Measurements from ENCODE around the gene GEMIN4. TPM values are rescaled to one million over a fixed set of nuclear protein-coding genes. Genes with fewer than 3 reads are reported as not detected.
"Not testable (repeated sequence)": the region's sequence is repeated elsewhere in the genome, so short reads cannot be mapped to it uniquely, and the experiment has no call there.

GEMIN4 gene
- total RNA-seq, 6 experiments from 2014 or later: 21.0 to 27.7 (median 21.7) TPM

DNA sequence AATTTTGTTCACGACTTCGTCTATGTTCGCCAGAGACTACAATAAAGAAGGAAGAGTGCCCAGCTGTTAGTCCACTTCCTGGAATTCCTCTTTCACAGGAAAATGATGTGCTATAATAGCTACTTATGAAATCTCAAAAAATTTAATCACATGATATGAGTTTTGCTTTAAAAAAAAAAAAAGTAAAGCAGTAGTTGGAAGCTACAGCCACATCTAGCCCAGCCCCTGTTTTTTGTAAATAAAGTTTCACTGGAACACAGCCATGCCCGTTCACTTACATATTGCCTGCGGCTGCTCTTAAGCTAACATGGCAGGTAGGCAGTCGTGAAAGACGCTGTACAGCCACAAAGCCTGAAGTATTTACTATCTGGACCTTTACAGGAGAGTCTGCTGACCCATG lies 52.7 kb downstream of the GEMIN4 start:
- Mint-ChIP-seq H3K36me3 (ENCODE audit: low read depth) (peaks cover 30% of the 10 kb centered on the region), H3K4me1 (ENCODE audit: low read depth) (peaks cover 62% of the 10 kb centered on the region), H3K4me3 (no peak overlapping the region), H3K27me3 (ENCODE audit: insufficient read depth) (no peaks in the 10 kb centered on the region), H3K9me3 (no peaks in the 10 kb centered on the region), H3K27ac (peak overlapping the region; percentile 54; the same call in 1 of the 2 replicates)
- DNase-seq: no peak
- TF ChIP-seq, protein P1, sequence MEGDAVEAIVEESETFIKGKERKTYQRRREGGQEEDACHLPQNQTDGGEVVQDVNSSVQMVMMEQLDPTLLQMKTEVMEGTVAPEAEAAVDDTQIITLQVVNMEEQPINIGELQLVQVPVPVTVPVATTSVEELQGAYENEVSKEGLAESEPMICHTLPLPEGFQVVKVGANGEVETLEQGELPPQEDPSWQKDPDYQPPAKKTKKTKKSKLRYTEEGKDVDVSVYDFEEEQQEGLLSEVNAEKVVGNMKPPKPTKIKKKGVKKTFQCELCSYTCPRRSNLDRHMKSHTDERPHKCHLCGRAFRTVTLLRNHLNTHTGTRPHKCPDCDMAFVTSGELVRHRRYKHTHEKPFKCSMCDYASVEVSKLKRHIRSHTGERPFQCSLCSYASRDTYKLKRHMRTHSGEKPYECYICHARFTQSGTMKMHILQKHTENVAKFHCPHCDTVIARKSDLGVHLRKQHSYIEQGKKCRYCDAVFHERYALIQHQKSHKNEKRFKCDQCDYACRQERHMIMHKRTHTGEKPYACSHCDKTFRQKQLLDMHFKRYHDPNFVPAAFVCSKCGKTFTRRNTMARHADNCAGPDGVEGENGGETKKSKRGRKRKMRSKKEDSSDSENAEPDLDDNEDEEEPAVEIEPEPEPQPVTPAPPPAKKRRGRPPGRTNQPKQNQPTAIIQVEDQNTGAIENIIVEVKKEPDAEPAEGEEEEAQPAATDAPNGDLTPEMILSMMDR (IDR thresholded peaks at IDR 0.05): no peak

DNA sequence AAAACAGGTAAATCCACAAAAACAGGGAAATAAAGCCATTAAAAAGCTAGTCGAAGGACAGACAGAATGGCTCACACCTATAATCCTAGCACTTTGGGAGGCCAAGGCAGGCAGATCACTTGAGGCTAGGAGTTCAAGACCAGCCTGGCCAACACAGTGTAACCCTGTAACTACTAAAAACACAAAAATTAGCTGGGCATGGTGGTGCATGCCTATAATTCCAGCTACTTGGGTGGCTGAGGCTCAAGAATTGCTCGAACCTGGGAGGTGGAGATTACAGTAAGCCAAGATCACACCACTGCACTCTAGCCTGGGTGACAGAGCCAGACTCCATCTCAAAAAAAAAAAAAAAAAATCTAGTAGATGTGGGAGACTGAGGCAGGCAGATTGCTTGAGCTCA lies 54.0 kb downstream of the GEMIN4 start:
- H3K36me3 Mint-ChIP-seq (ENCODE audit: low read depth): peaks cover 27% of the 10 kb centered on the region
- peaks cover 62% of the 10 kb centered on the region for H3K4me1 Mint-ChIP-seq (ENCODE audit: low read depth)
- not testable (repeated sequence) for H3K9me3 Mint-ChIP-seq; H3K4me3 Mint-ChIP-seq; DNase-seq; H3K27ac Mint-ChIP-seq; H3K27me3 Mint-ChIP-seq (ENCODE audit: insufficient read depth)

DNA sequence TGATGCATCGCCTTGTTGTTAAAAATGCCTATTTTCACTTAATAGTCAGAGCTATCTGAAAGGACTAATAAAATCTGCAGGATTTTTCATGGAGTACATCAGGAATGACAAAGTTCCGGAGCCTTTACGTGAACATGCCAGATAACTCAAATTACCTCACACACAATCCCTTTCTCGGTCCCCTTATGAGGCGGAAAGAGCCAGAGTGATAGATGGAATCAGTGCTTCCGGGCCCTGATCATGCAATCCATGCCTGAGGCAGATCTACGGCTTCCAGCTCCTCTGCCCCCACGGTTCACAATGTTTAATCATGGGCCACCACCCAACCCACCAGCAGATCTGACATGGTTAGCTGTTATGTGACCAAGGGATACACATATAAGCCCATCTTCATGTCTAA lies 54.4 kb downstream of the GEMIN4 start:
- DNase-seq: no peak
- TF ChIP-seq, protein P1 (IDR thresholded peaks at IDR 0.05): no peak
- H3K27ac Mint-ChIP-seq: no peak overlapping the region
- peaks cover 62% of the 10 kb centered on the region for H3K4me1 Mint-ChIP-seq (ENCODE audit: low read depth)
- no peak overlapping the region for H3K4me3 Mint-ChIP-seq
- no peaks in the 10 kb centered on the region for H3K27me3 Mint-ChIP-seq (ENCODE audit: insufficient read depth)
- H3K9me3 Mint-ChIP-seq: no peaks in the 10 kb centered on the region
- peaks cover 26% of the 10 kb centered on the region for H3K36me3 Mint-ChIP-seq (ENCODE audit: low read depth)

DNA sequence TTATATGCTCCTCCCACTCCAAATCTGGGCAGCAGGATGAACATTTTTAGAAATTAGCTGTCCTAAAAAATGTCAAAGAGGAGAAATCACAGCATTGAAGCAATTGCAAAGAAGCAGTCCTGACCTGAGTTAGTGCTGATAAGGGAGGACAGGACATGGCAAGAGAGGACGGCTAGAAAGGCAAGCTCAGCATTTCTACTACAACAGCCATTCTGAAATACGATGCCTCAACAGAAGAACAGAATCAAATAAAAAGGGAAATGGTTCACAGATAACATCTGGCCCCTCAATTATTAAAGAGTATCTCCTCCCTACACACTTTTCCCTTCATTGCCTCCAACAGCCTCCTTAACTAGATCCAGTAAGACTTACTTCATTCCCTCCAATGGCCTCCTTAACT lies 55.7 kb downstream of the GEMIN4 start:
- TF ChIP-seq, protein P1 (IDR thresholded peaks at IDR 0.05): no peak
- no peak for DNase-seq
- peak overlapping the region; percentile 94; the same call in 1 of the 2 replicates for H3K27ac Mint-ChIP-seq

More for the DNA sequence above, 55.7 kb downstream of the GEMIN4 start:
- Mint-ChIP-seq H3K27me3 (ENCODE audit: insufficient read depth) (no peaks in the 10 kb centered on the region), H3K9me3 (no peaks in the 10 kb centered on the region), H3K36me3 (ENCODE audit: low read depth) (peaks cover 26% of the 10 kb centered on the region), H3K4me1 (ENCODE audit: low read depth) (peaks cover 75% of the 10 kb centered on the region), H3K4me3 (no peak overlapping the region)

Other genes with a start within 250 kb of the GEMIN4 start
- gene VPS53, start 37.4 kb downstream of the GEMIN4 start, total RNA-seq (2021; fragmentation: NEBNext Ultra II Directional; extraction: Animal tissue kit (Norgen Biotek cat#: 25700)): 10 to 100 TPM; 85.3 to 91.0 (median 87.9) TPM
- gene TLCD3A, start 19.7 kb downstream of the GEMIN4 start, total RNA-seq (2021; fragmentation: NEBNext Ultra II Directional; extraction: Animal tissue kit (Norgen Biotek cat#: 25700)): 10 to 100 TPM; 28.2 to 35.8 (median 34.5) TPM
- gene GLOD4, start 30.0 kb upstream of the GEMIN4 start, total RNA-seq (2021; fragmentation: NEBNext Ultra II Directional; extraction: Animal tissue kit (Norgen Biotek cat#: 25700)): 10 to 100 TPM; 43.8 to 57.9 (median 48.6) TPM
- gene MRM3, start 30.1 kb upstream of the GEMIN4 start, total RNA-seq (2021; fragmentation: NEBNext Ultra II Directional; extraction: Animal tissue kit (Norgen Biotek cat#: 25700)): 10 to 100 TPM; 10.9 to 13.4 (median 12.8) TPM
- 10 to 100 TPM; 81.7 to 93.8 (median 92.2) TPM for gene NXN, start 227.5 kb upstream of the GEMIN4 start, total RNA-seq (2021; fragmentation: NEBNext Ultra II Directional; extraction: Animal tissue kit (Norgen Biotek cat#: 25700))
- gene TIMM22, start 244.9 kb upstream of the GEMIN4 start, total RNA-seq (2021; fragmentation: NEBNext Ultra II Directional; extraction: Animal tissue kit (Norgen Biotek cat#: 25700)): 10 to 100 TPM; 16.8 to 21.5 (median 18.2) TPM

Measured in HFFc6 (cell line).